HL-60 (cell line): Measurements from ENCODE around the gene KRT77.
"Not testable (repeated sequence)": the region's sequence is repeated elsewhere in the genome, so short reads cannot be mapped to it uniquely, and the experiment has no call there.

Source experiments
- DNase-seq, 2 experiments: peaks; one replicate each; pipeline ENCODE4 v3.0.0-alpha.2; 2010 to 2020; ENCODE audit warnings: low read depth in 1 of 2, low spot score in 1 of 2
- H3K27ac ChIP-seq: fragments of 250-450 bp; sonication (Bioruptor Pico); replicated peaks from 2 replicates; pipeline ENCODE4 v1.5.1; 2020; ENCODE audit warnings: mild to moderate bottlenecking, moderate library complexity
- H3K27me3 ChIP-seq: fragments of 250-450 bp; sonication (Bioruptor Pico); 2 replicates; pipeline ENCODE4 v1.5.1; 2021; ENCODE audit warnings: mild to moderate bottlenecking, moderate library complexity; ENCODE audit not compliant: insufficient read depth, poor library complexity, severe bottlenecking
- H3K4me3 ChIP-seq: replicated peaks from 2 replicates; pipeline ENCODE4 v1.5.1; 2011; ENCODE audit warnings: mild to moderate bottlenecking, control low read depth, low read length; ENCODE audit not compliant: insufficient read depth
- GABPA ChIP-seq: IDR thresholded peaks from 2 replicates; pipeline ENCODE4 v1.6.1; 2012; ENCODE audit warnings: low read depth
- POLR2AphosphoS5 ChIP-seq: IDR thresholded peaks from 2 replicates; pipeline ENCODE4 v1.6.1; 2012; ENCODE audit warnings: low read depth
- SPI1 ChIP-seq: IDR thresholded peaks from 2 replicates; pipeline ENCODE4 v1.6.1; 2012; ENCODE audit warnings: low read depth, mild to moderate bottlenecking, borderline replicate concordance
- TF ChIP-seq, protein P1 (sequence below): IDR thresholded peaks from one replicate; pipeline ENCODE4 v1.5.1; 2011; ENCODE audit warnings: low read length, control low read depth, inconsistent platforms; ENCODE audit not compliant: insufficient read depth
- TF ChIP-seq, protein P2 (sequence below): IDR thresholded peaks from 2 replicates; pipeline ENCODE4 v1.6.1; 2012; ENCODE audit warnings: low read depth; ENCODE audit not compliant: insufficient replicate concordance

The KRT77 gene

GRCh38 chr12:52715416-52715815, 12.1 kb upstream of the KRT77 start:
- TF ChIP-seq, protein P1, sequence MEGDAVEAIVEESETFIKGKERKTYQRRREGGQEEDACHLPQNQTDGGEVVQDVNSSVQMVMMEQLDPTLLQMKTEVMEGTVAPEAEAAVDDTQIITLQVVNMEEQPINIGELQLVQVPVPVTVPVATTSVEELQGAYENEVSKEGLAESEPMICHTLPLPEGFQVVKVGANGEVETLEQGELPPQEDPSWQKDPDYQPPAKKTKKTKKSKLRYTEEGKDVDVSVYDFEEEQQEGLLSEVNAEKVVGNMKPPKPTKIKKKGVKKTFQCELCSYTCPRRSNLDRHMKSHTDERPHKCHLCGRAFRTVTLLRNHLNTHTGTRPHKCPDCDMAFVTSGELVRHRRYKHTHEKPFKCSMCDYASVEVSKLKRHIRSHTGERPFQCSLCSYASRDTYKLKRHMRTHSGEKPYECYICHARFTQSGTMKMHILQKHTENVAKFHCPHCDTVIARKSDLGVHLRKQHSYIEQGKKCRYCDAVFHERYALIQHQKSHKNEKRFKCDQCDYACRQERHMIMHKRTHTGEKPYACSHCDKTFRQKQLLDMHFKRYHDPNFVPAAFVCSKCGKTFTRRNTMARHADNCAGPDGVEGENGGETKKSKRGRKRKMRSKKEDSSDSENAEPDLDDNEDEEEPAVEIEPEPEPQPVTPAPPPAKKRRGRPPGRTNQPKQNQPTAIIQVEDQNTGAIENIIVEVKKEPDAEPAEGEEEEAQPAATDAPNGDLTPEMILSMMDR = no peak
- TF ChIP-seq SPI1 (no peak), GABPA (no peak), POLR2AphosphoS5 (no peak)
- no peak for DNase-seq
- Histone ChIP-seq H3K27ac (no peak overlapping the region), H3K4me3 (no peak overlapping the region), H3K27me3 (peaks cover 29% of the 10 kb centered on the region)

DNA sequence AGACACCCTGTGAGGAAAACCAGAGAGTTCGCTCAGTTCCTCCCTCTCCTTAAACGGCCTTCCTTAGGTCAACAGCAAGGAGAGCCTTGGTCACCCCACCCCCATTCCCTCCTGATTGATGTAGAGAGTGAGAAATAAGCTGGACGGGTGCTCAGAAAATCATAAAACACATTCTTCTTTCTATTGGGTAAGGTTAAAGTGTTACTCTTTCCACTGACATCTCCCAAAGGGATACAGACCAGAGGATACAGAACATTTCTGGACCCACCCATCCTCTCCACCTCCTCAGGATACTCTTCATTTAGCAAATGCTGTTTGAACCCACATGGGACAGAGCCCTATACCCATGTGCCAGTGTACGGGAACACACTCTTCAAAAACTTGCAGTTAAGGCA, 11.6 kb upstream of the KRT77 start:
- Histone ChIP-seq H3K27ac (no peak overlapping the region), H3K27me3 (peaks cover 29% of the 10 kb centered on the region), H3K4me3 (no peak overlapping the region)
- no peak for DNase-seq
- TF ChIP-seq, protein P2, sequence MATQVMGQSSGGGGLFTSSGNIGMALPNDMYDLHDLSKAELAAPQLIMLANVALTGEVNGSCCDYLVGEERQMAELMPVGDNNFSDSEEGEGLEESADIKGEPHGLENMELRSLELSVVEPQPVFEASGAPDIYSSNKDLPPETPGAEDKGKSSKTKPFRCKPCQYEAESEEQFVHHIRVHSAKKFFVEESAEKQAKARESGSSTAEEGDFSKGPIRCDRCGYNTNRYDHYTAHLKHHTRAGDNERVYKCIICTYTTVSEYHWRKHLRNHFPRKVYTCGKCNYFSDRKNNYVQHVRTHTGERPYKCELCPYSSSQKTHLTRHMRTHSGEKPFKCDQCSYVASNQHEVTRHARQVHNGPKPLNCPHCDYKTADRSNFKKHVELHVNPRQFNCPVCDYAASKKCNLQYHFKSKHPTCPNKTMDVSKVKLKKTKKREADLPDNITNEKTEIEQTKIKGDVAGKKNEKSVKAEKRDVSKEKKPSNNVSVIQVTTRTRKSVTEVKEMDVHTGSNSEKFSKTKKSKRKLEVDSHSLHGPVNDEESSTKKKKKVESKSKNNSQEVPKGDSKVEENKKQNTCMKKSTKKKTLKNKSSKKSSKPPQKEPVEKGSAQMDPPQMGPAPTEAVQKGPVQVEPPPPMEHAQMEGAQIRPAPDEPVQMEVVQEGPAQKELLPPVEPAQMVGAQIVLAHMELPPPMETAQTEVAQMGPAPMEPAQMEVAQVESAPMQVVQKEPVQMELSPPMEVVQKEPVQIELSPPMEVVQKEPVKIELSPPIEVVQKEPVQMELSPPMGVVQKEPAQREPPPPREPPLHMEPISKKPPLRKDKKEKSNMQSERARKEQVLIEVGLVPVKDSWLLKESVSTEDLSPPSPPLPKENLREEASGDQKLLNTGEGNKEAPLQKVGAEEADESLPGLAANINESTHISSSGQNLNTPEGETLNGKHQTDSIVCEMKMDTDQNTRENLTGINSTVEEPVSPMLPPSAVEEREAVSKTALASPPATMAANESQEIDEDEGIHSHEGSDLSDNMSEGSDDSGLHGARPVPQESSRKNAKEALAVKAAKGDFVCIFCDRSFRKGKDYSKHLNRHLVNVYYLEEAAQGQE = no peak
- TF ChIP-seq SPI1 (no peak), POLR2AphosphoS5 (no peak), GABPA (no peak)
- TF ChIP-seq, protein P1 = no peak

GRCh38 chr12:52713960-52714886, 10.9 kb upstream of the KRT77 start:
- no peak for DNase-seq
- Histone ChIP-seq H3K27ac (no peak overlapping the region), H3K4me3 (no peak overlapping the region), H3K27me3 (peaks cover 29% of the 10 kb centered on the region)
- no peak for TF ChIP-seq SPI1
- no peak for TF ChIP-seq GABPA
- TF ChIP-seq, protein P2 = no peak
- no peak for TF ChIP-seq POLR2AphosphoS5
- TF ChIP-seq, protein P1 = no peak

DNA sequence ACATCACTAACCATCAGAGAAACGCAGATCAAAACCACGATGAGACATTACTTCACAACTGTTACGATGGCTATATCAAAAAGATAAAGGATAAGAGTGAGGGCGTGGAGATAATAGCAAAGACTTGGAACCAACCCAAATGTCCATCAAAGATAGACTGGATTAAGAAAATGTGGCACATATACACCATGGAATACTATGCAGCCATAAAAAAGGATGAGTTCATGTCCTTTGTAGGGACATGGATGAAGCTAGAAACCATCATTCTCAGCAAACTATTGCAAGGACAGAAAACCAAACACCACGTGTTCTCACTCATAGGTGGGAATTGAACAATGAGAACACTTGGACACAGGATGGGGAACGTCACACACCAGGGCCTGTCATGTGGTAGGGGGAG, 8.8 kb upstream of the KRT77 start:
- H3K4me3 ChIP-seq, H3K27ac ChIP-seq, DNase-seq: not testable (repeated sequence)
- H3K27me3 ChIP-seq = peaks cover 29% of the 10 kb centered on the region
